SK-N-SH (cell line): Measurements from ENCODE around the gene CPNE7. TPM values are rescaled to one million over a fixed set of nuclear protein-coding genes. Genes with fewer than 3 reads are reported as not detected.

ENCODE experiments used
- CTCF ChIA-PET: fragments of 300-600, 350-600 bp; formaldehyde crosslinking; extraction: SDS; loops from one replicate; lab custom pipeline; 2021; lab: Yijun Ruan, JAX
- POLR2A ChIA-PET: fragments of 350-600 bp; sonication (Branson Sonifier 250); formaldehyde crosslinking; extraction: SDS; loops from one replicate; lab custom pipeline; 2020; ENCODE audit warnings: antibody characterized with exemption, inconsistent platforms; lab: Yijun Ruan, JAX
- DNase-seq: peaks from one replicate; pipeline ENCODE4 v3.0.0; 2012
- H2AFZ ChIP-seq: fragments of 200-600 bp; sonication (generic); 2 replicates; pipeline ENCODE4 v1.8.1; 2016; ENCODE audit warnings: antibody characterized with exemption, mild to moderate bottlenecking, low read depth
- H3F3A ChIP-seq: fragments of 200-600 bp; sonication (generic); replicated peaks from 2 replicates; pipeline ENCODE3; 2016; ENCODE audit warnings: antibody characterized with exemption, mild to moderate bottlenecking; ENCODE audit not compliant: insufficient read depth
- H3K27ac ChIP-seq, 2 experiments: fragments of 200-500 bp in 1 of 2; fragments of 200-600 bp in 1 of 2; sonication (Bioruptor generic) in 1 of 2; sonication (generic), shearing (Covaris generic) in 1 of 2; 2 replicates each; pipeline versions ENCODE4 v1.5.1 to v1.6.1; 2014 to 2016; ENCODE audit warnings: low read depth in 2 of 2, inconsistent platforms in 1 of 2, low read length in 1 of 2, mild to moderate bottlenecking in 1 of 2, mixed read lengths in 1 of 2
- H3K27me3 ChIP-seq: fragments of 200-600 bp; sonication (generic), shearing (Covaris generic); 2 replicates; pipeline ENCODE4 v1.6.1; 2016; ENCODE audit warnings: mixed run types; ENCODE audit not compliant: insufficient read depth
- H3K36me3 ChIP-seq, 2 experiments: fragments of 200-500 bp in 1 of 2; fragments of 200-600 bp in 1 of 2; sonication (Bioruptor generic) in 1 of 2; sonication (generic) in 1 of 2; replicated peaks in 1 of 2; 2 replicates each; pipeline versions ENCODE3 to v1.5.1; 2014 to 2016; ENCODE audit warnings: low read length in 1 of 2, mild to moderate bottlenecking in 1 of 2; ENCODE audit not compliant: insufficient read depth in 2 of 2, control insufficient read depth in 1 of 2
- H3K4me1 ChIP-seq, 2 experiments: fragments of 200-500 bp in 1 of 2; fragments of 200-600 bp in 1 of 2; sonication (Bioruptor generic) in 1 of 2; sonication (generic), shearing (Covaris generic) in 1 of 2; 2 replicates each; pipeline versions ENCODE4 v1.5.1 to v1.6.1; 2014 to 2016; ENCODE audit warnings: low read depth in 1 of 2, low read length in 1 of 2, mixed run types in 1 of 2; ENCODE audit not compliant: insufficient read depth in 2 of 2, control insufficient read depth in 1 of 2
- H3K4me2 ChIP-seq: fragments of 200-600 bp; sonication (generic), shearing (Covaris generic); 2 replicates; pipeline ENCODE4 v1.6.1; 2017; ENCODE audit warnings: mixed run types
- H3K4me3 ChIP-seq, 2 experiments: fragments of 200-500 bp in 1 of 2; fragments of 200-600 bp in 1 of 2; sonication (Bioruptor generic) in 1 of 2; sonication (generic), shearing (Covaris generic) in 1 of 2; 2 replicates each; pipeline versions ENCODE4 v1.5.1 to v1.8.1; 2014 to 2016; ENCODE audit warnings: low read depth in 2 of 2, inconsistent platforms in 1 of 2, low read length in 1 of 2, mild to moderate bottlenecking in 1 of 2, mixed read lengths in 1 of 2, moderate library complexity in 1 of 2
- H3K79me2 ChIP-seq: fragments of 200-600 bp; sonication (generic); 2 replicates; pipeline ENCODE4 v1.8.1; 2017; ENCODE audit warnings: mild to moderate bottlenecking; ENCODE audit not compliant: insufficient read depth
- H3K9ac ChIP-seq: fragments of 200-600 bp; sonication (generic); 2 replicates; pipeline ENCODE4 v1.6.1; 2017; ENCODE audit warnings: mixed run types
- H3K9me2 ChIP-seq: fragments of 200-600 bp; sonication (generic); 2 replicates; pipeline ENCODE4 v1.6.1; 2017; ENCODE audit warnings: mixed run types
- H3K9me3 ChIP-seq: fragments of 200-600 bp; sonication (generic); 2 replicates; pipeline ENCODE4 v1.6.1; 2017; ENCODE audit warnings: mixed run types, mild to moderate bottlenecking, moderate library complexity
- H4K20me1 ChIP-seq: fragments of 200-600 bp; sonication (generic); 2 replicates; pipeline ENCODE4 v1.6.1; 2017; ENCODE audit warnings: mild to moderate bottlenecking, mixed run types; ENCODE audit not compliant: insufficient read depth
- ELF1 ChIP-seq: IDR thresholded peaks from 2 replicates; pipeline ENCODE4 v1.4.0; 2012
- EP300 ChIP-seq, 2 experiments: IDR thresholded peaks; 2 replicates each; pipeline versions ENCODE4 v1.4.0 to v1.6.1; 2012; ENCODE audit warnings: borderline replicate concordance in 1 of 2, low read depth in 1 of 2, low read length in 1 of 2
- EZH2phosphoT487 ChIP-seq: fragments of 200-600 bp; sonication (generic); IDR thresholded peaks from 2 replicates; pipeline ENCODE4 v1.6.1; 2017; ENCODE audit warnings: low read depth, mixed run types, mild to moderate bottlenecking, antibody characterized with exemption, moderate library complexity, borderline replicate concordance
- FOSL2 ChIP-seq: IDR thresholded peaks from 2 replicates; pipeline ENCODE4 v1.4.0; 2012; ENCODE audit warnings: low read depth, mild to moderate bottlenecking, moderate library complexity, borderline replicate concordance
- FOXM1 ChIP-seq: IDR thresholded peaks from 2 replicates; pipeline ENCODE4 v1.4.0; 2012; ENCODE audit warnings: low read depth, mild to moderate bottlenecking
- JUND ChIP-seq: IDR thresholded peaks from 2 replicates; pipeline ENCODE4 v1.4.0; 2012
- MEF2A ChIP-seq: IDR thresholded peaks from 2 replicates; pipeline ENCODE4 v1.4.0; 2012; ENCODE audit warnings: low read depth, borderline replicate concordance
- MXI1 ChIP-seq: IDR thresholded peaks from 2 replicates; pipeline ENCODE4 v1.6.1; 2012; ENCODE audit warnings: mild to moderate bottlenecking, low read depth, low read length, improper control_type of control experiment
- NFIC ChIP-seq: IDR thresholded peaks from 2 replicates; pipeline ENCODE4 v1.4.0; 2012; ENCODE audit warnings: borderline replicate concordance
- POLR2AphosphoS5 ChIP-seq: IDR thresholded peaks from 2 replicates; pipeline ENCODE4 v1.6.1; 2012; ENCODE audit warnings: low read depth, low read length
- RCOR1 ChIP-seq: fragments of 150-350 bp; IDR thresholded peaks from 2 replicates; pipeline ENCODE4 v1.6.1; 2017; ENCODE audit warnings: antibody characterized with exemption, low read length
- TCF12 ChIP-seq: IDR thresholded peaks from 2 replicates; pipeline ENCODE4 v1.4.0; 2012
- YY1 ChIP-seq: IDR thresholded peaks from 2 replicates; pipeline ENCODE4 v1.4.0; 2012; ENCODE audit warnings: low read depth, mild to moderate bottlenecking
- WGBS: methylation state at CpG from one replicate; pipeline ENCODE4 v1.1.6; 2017; ENCODE audit warnings: low lambda C conversion rate; 5-methylcytosine and 5-hydroxymethylcytosine counted together
- polyA plus RNA-seq, 3 experiments: library from polyadenylated mRNA; depleted of rRNA; stranded (reverse); fragments of >200 nt; gene quantifications; 2 replicates each; pipeline ENCODE4 v1.2.3, GENCODE V29; 2012
- TF ChIP-seq, protein P1 (sequence below): IDR thresholded peaks from 2 replicates; pipeline ENCODE4; 2012
- TF ChIP-seq, protein P2 (sequence below): IDR thresholded peaks from 2 replicates; pipeline ENCODE4 v1.6.1; 2012; ENCODE audit warnings: mild to moderate bottlenecking, low read depth, low read length, moderate library complexity

Gene CPNE7
- polyA plus RNA-seq, 1 of the 3 experiments (the other 2 are of a cell fraction) = 3.9 TPM

DNA sequence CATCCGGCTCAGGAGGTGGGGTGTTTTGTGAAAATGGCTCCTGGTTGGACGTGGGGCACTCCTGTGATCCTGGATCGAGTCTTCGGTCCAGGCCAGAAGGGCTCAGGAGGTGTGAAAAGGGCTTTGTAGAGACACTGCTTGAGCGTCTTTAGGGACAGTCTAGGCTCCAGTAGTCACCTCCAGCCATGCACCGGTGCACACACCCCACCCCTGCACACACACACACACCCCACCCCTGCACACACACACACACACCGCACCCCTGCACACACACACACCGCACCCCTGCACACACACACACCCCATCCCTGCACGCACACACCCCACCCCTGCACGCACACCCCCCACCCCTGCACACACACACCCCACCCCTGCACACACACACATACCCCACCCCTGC is 62.9 kb downstream of the CPNE7 start:
- Histone ChIP-seq H3K4me2 (no peak overlapping the region), H3K36me3 (no peaks in the 10 kb centered on the region), H4K20me1 (no peaks in the 10 kb centered on the region), H3K27me3 (no peaks in the 10 kb centered on the region), H3K79me2 (no peaks in the 10 kb centered on the region), H3K27ac (no peak overlapping the region), H3K9me2 (no peaks in the 10 kb centered on the region), H2AFZ (no peak overlapping the region), H3K4me3 (no peak overlapping the region), H3K9me3 (no peaks in the 10 kb centered on the region), H3F3A (peaks cover 12% of the 10 kb centered on the region), H3K9ac (no peak overlapping the region), H3K4me1 (peaks cover 0 to 7% of the 10 kb centered on the region in 2 experiments; a peak in 1 of 4 replicates)
- DNase-seq = no peak
- POLR2A ChIA-PET = no interaction called here
- CTCF ChIA-PET = no interaction called here
- TF ChIP-seq FOXM1 = no peak
- no peak for TF ChIP-seq MXI1
- TF ChIP-seq TCF12 = no peak
- TF ChIP-seq MEF2A = no peak
- WGBS = 84% methylated on average over 9 of the region's 10 CpGs

DNA sequence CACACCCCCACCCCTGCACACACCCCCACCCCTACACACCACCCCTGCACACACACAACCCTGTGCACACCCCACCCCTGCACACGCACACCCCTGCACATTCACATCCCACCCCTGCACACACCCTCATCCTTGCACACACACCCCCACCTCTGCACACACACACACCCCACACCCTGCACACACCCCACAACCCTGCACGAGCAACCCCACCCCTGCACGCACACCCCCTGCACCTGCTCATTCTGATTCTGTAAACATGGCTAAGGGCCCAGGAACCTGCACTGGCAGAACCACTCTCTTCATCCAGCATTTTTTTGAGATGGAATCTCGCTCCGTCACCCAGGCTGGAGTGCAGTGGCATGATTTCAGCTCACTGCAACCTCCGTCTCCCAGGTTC is 63.8 kb downstream of the CPNE7 start:
- ChIA-PET CTCF (interaction anchor here (1.3 to 4.0 kb wide), 3 partner anchors 10 to 75 kb away, joined by 3 to 44 read pairs (median 20); partner anchors contain the start of gene DPEP1), POLR2A (no interaction called here)
- no peak for TF ChIP-seq JUND
- DNase-seq = no peak
- peaks cover 0 to 4% of the 10 kb centered on the region in 2 experiments for H3K36me3 ChIP-seq
- H4K20me1 ChIP-seq = no peaks in the 10 kb centered on the region
- no peaks in the 10 kb centered on the region for H3K9me3 ChIP-seq
- 76% methylated on average over 6 of the region's 6 CpGs for WGBS
- peaks cover 0 to 5% of the 10 kb centered on the region in 2 experiments; a peak in 1 of 4 replicates for H3K4me1 ChIP-seq
- no peaks in the 10 kb centered on the region for H3K9me2 ChIP-seq
- H3K9ac ChIP-seq = no peak overlapping the region
- H3K27me3 ChIP-seq = no peaks in the 10 kb centered on the region
- no peak overlapping the region for H2AFZ ChIP-seq
- no peak overlapping the region for H3K4me3 ChIP-seq
- H3K27ac ChIP-seq = no peak overlapping the region
- no peak overlapping the region for H3K4me2 ChIP-seq
- H3F3A ChIP-seq = peaks cover 6% of the 10 kb centered on the region
- no peaks in the 10 kb centered on the region for H3K79me2 ChIP-seq

DNA sequence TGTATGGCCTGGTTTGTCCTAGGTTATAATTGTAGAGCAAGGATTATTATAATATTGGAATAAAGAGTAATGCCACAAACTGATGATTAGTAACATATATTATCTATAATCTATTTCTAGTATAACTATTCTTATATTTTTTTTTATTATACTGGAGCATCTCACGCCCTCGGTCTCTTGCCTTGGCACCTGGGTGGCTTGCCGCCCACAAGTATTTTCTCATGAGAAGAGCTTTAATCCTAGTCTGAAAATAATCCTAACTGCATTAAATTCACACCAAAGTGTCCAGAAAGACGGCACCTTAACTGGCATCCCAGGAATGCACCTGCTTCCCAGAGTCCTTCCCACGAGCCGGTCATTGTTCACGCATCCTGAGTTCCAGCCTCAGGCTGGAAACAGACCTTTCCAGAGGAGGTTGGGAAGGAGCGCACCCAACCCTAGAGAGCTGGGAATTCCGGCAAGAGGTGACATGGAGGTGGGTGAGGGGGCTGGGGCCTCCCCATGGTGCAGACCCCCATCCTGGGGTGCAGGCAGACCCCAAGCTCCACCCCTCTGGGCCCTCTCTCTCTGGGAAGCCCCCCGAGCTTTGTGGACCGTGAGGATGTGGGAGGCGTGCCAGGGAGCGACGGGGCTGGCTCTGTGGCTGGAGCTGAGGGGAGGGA is 66.0 kb downstream of the CPNE7 start:
- H3K4me2 ChIP-seq = peak overlapping the region; percentile 15; the same call in 1 of the 2 replicates
- no peak overlapping the region for H2AFZ ChIP-seq
- WGBS = 50% methylated on average over 7 of the region's 14 CpGs
- no peak overlapping the region for H3K9ac ChIP-seq
- H3F3A ChIP-seq = peaks cover 6% of the 10 kb centered on the region
- H3K27me3 ChIP-seq = no peaks in the 10 kb centered on the region
- no peaks in the 10 kb centered on the region for H3K79me2 ChIP-seq
- ChIA-PET CTCF (interaction anchor here (0.6 to 4.0 kb wide), 22 partner anchors 8 to 904 kb away, joined by 3 to 44 read pairs (median 4); partner anchors contain the start of gene DPEP1), POLR2A (interaction anchor here (1.3 kb wide), 1 partner anchor 27 kb away, joined by 3 read pairs; no protein-coding TSS in a partner anchor)
- H3K36me3 ChIP-seq = peaks cover 0 to 23% of the 10 kb centered on the region in 2 experiments
- H3K9me2 ChIP-seq = no peaks in the 10 kb centered on the region
- no peak for DNase-seq
- no peaks in the 10 kb centered on the region for H3K9me3 ChIP-seq
- H3K4me1 ChIP-seq = peaks cover 0 to 5% of the 10 kb centered on the region in 2 experiments; a peak in 1 of 4 replicates
- no peak overlapping the region for H3K27ac ChIP-seq
- H4K20me1 ChIP-seq = no peaks in the 10 kb centered on the region
- 0 out of 4 replicates have a peak overlapping the region, but pooled peaks of 1 of the 2 experiments have one; percentile 22 for H3K4me3 ChIP-seq
- no peak for TF ChIP-seq EP300 (IDR thresholded peaks at IDR 0.05; ENCODE audit: borderline replicate concordance in 1 of 2, low read depth in 1 of 2, low read length in 1 of 2)
- TF ChIP-seq YY1 = no peak
- no peak for TF ChIP-seq JUND
- no peak for TF ChIP-seq FOSL2
- no peak for TF ChIP-seq TCF12
- no peak for TF ChIP-seq ELF1
- TF ChIP-seq, protein P1, sequence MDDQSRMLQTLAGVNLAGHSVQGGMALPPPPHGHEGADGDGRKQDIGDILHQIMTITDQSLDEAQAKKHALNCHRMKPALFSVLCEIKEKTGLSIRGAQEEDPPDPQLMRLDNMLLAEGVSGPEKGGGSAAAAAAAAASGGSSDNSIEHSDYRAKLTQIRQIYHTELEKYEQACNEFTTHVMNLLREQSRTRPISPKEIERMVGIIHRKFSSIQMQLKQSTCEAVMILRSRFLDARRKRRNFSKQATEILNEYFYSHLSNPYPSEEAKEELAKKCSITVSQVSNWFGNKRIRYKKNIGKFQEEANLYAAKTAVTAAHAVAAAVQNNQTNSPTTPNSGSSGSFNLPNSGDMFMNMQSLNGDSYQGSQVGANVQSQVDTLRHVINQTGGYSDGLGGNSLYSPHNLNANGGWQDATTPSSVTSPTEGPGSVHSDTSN = no peak
- TF ChIP-seq NFIC = no peak
- TF ChIP-seq FOXM1 = no peak
- no peak for TF ChIP-seq POLR2AphosphoS5
- TF ChIP-seq, protein P2, sequence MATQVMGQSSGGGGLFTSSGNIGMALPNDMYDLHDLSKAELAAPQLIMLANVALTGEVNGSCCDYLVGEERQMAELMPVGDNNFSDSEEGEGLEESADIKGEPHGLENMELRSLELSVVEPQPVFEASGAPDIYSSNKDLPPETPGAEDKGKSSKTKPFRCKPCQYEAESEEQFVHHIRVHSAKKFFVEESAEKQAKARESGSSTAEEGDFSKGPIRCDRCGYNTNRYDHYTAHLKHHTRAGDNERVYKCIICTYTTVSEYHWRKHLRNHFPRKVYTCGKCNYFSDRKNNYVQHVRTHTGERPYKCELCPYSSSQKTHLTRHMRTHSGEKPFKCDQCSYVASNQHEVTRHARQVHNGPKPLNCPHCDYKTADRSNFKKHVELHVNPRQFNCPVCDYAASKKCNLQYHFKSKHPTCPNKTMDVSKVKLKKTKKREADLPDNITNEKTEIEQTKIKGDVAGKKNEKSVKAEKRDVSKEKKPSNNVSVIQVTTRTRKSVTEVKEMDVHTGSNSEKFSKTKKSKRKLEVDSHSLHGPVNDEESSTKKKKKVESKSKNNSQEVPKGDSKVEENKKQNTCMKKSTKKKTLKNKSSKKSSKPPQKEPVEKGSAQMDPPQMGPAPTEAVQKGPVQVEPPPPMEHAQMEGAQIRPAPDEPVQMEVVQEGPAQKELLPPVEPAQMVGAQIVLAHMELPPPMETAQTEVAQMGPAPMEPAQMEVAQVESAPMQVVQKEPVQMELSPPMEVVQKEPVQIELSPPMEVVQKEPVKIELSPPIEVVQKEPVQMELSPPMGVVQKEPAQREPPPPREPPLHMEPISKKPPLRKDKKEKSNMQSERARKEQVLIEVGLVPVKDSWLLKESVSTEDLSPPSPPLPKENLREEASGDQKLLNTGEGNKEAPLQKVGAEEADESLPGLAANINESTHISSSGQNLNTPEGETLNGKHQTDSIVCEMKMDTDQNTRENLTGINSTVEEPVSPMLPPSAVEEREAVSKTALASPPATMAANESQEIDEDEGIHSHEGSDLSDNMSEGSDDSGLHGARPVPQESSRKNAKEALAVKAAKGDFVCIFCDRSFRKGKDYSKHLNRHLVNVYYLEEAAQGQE = no peak
- no peak for TF ChIP-seq EZH2phosphoT487
- no peak for TF ChIP-seq RCOR1
